Neuronal stem cell (in vitro differentiated cells): ENCODE data around the gene CENPQ.
"Not testable (repeated sequence)": the region's sequence is repeated elsewhere in the genome, so short reads cannot be mapped to it uniquely, and the experiment has no call there.

Source experiments
- DNase-seq: peaks from one replicate; pipeline ENCODE4 v3.0.0-alpha.2; 2013; ENCODE audit warnings: low spot score
- H2AFZ ChIP-seq: one replicate; pipeline ENCODE4 v1.6.1; 2013; ENCODE audit warnings: mild to moderate bottlenecking, low read length, inconsistent platforms
- H2AK5ac ChIP-seq: 2 replicates; pipeline ENCODE4 v1.6.1; 2013; ENCODE audit warnings: low read depth, mild to moderate bottlenecking, inconsistent platforms, low read length, moderate library complexity, mixed read lengths
- H2BK120ac ChIP-seq: 2 replicates; pipeline ENCODE4 v1.6.1; 2013; ENCODE audit warnings: low read depth, mild to moderate bottlenecking, inconsistent platforms, low read length, moderate library complexity, mixed read lengths
- H2BK12ac ChIP-seq: one replicate; pipeline ENCODE4 v1.6.1; 2013; ENCODE audit warnings: low read length, inconsistent platforms
- H2BK15ac ChIP-seq: 2 replicates; pipeline ENCODE4 v1.6.1; 2013; ENCODE audit warnings: mild to moderate bottlenecking, low read length, inconsistent platforms, mixed read lengths
- H2BK5ac ChIP-seq: one replicate; pipeline ENCODE4 v1.6.1; 2013; ENCODE audit warnings: inconsistent platforms, mild to moderate bottlenecking, low read length, moderate library complexity
- H3K14ac ChIP-seq: one replicate; pipeline ENCODE4 v1.6.1; 2013; ENCODE audit warnings: low read length, inconsistent platforms
- H3K18ac ChIP-seq: 2 replicates; pipeline ENCODE4 v1.6.1; 2013; ENCODE audit warnings: low read length, inconsistent platforms
- H3K23ac ChIP-seq: 2 replicates; pipeline ENCODE4 v1.6.1; 2013; ENCODE audit warnings: low read depth, mild to moderate bottlenecking, mixed read lengths, low read length, inconsistent platforms; ENCODE audit not compliant: poor library complexity
- H3K27ac ChIP-seq: replicated peaks from 3 replicates; pipeline ENCODE4 v1.5.1; 2013; ENCODE audit warnings: low read length, inconsistent platforms
- H3K27me3 ChIP-seq, 3 experiments: 2 replicates each; pipeline ENCODE4 v1.6.1; 2013; ENCODE audit warnings: low read length in 3 of 3, mild to moderate bottlenecking in 2 of 3, inconsistent platforms in 1 of 3, low read depth in 1 of 3, mixed read lengths in 1 of 3, moderate library complexity in 1 of 3; ENCODE audit not compliant: control insufficient read depth in 3 of 3, insufficient read depth in 3 of 3
- H3K36me3 ChIP-seq, 2 donors: replicated peaks in 1 of 2; 2 replicates each; pipeline ENCODE4 v1.6.1; 2013; ENCODE audit warnings: low read length in 2 of 2; ENCODE audit not compliant: control insufficient read depth in 2 of 2, insufficient read depth in 2 of 2
- H3K4ac ChIP-seq: 2 replicates; pipeline ENCODE4 v1.6.1; 2013; ENCODE audit warnings: inconsistent platforms, mild to moderate bottlenecking, low read length, moderate library complexity
- H3K4me1 ChIP-seq, 2 donors: 1 replicate in 1 of 2; 2 replicates in 1 of 2; pipeline ENCODE4 v1.6.1; 2013; ENCODE audit warnings: low read length in 2 of 2, low read depth in 1 of 2; ENCODE audit not compliant: control insufficient read depth in 2 of 2, insufficient read depth in 1 of 2
- H3K4me2 ChIP-seq: one replicate; pipeline ENCODE4 v1.6.1; 2013; ENCODE audit warnings: mild to moderate bottlenecking, low read length, inconsistent platforms; ENCODE audit not compliant: insufficient read depth, poor library complexity, severe bottlenecking
- H3K4me3 ChIP-seq, 2 donors: 2 replicates each; pipeline ENCODE4 v1.5.1; 2013; ENCODE audit warnings: low read length in 2 of 2, mild to moderate bottlenecking in 2 of 2, inconsistent platforms in 1 of 2, moderate library complexity in 1 of 2
- H3K79me1 ChIP-seq: one replicate; pipeline ENCODE4 v1.6.1; 2013; ENCODE audit warnings: low read depth, mild to moderate bottlenecking, inconsistent platforms, low read length, moderate library complexity
- H3K9ac ChIP-seq: one replicate; pipeline ENCODE4 v1.6.1; 2013; ENCODE audit warnings: mild to moderate bottlenecking, low read depth, low read length, inconsistent platforms; ENCODE audit not compliant: poor library complexity
- H3K9me3 ChIP-seq, 2 donors: replicated peaks in 1 of 2; 2 replicates each; pipeline versions ENCODE3 to v1.6.1; 2013; ENCODE audit warnings: low read length in 2 of 2, mild to moderate bottlenecking in 2 of 2, inconsistent platforms in 1 of 2, low read depth in 1 of 2, mixed read lengths in 1 of 2, moderate library complexity in 1 of 2; ENCODE audit not compliant: control insufficient read depth in 2 of 2, insufficient read depth in 1 of 2
- H4K8ac ChIP-seq: one replicate; pipeline ENCODE4 v1.6.1; 2013; ENCODE audit warnings: low read depth, mild to moderate bottlenecking, inconsistent platforms, low read length, moderate library complexity
- H4K91ac ChIP-seq: one replicate; pipeline ENCODE4 v1.6.1; 2013; ENCODE audit warnings: low read length, low read depth, mild to moderate bottlenecking, inconsistent platforms; ENCODE audit not compliant: poor library complexity
- WGBS, 2 donors: extraction: QIAGEN DNeasy Blood & Tissue Kit; methylation state at CpG; one replicate each; pipeline ENCODE4 v1.1.7; 2013; ENCODE audit warnings: missing lambda C conversion rate in 2 of 2, mixed read lengths in 1 of 2; ENCODE audit not compliant: insufficient read length in 2 of 2, insufficient replicate concordance in 1 of 2; ENCODE audit errors: extremely low coverage in 2 of 2; 5-methylcytosine and 5-hydroxymethylcytosine counted together

The CENPQ gene

DNA sequence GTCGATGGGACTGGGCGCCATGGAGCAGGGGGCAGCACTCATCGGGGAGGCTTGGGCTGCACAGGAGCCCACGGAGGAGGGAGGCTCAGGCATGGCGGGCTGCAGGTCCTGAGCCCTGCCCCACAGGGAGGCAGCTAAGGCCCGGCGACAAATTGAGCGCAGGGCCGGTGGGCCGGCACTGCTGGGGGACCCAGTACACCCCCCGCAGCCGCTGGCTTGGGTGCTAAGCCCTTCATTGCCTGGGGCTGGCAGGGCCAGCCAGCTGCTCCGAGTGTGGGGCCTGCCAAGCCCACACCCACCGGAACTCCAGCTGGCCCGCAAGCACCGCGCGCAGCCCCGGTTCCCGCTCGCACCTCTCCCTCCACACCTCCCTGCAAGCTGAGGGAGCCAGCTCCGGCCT is 18.7 kb downstream of the CENPQ start:
- not testable (repeated sequence) for H4K8ac ChIP-seq, H3K4me1 ChIP-seq, H3K27me3 ChIP-seq, H2BK120ac ChIP-seq, H3K4ac ChIP-seq, H2BK12ac ChIP-seq, H3K79me1 ChIP-seq, H2AK5ac ChIP-seq, H2BK15ac ChIP-seq, H3K4me2 ChIP-seq, H3K9me3 ChIP-seq, H3K14ac ChIP-seq, H3K4me3 ChIP-seq, H3K27ac ChIP-seq, H3K23ac ChIP-seq, H4K91ac ChIP-seq, H2BK5ac ChIP-seq, DNase-seq, H3K18ac ChIP-seq, H3K9ac ChIP-seq, H2AFZ ChIP-seq
- peaks cover 5 to 79% of the 10 kb centered on the region in 2 donors for H3K36me3 ChIP-seq
- WGBS, 2 donors: no CpG with 5 or more reads among the region's 22 CpGs

DNA sequence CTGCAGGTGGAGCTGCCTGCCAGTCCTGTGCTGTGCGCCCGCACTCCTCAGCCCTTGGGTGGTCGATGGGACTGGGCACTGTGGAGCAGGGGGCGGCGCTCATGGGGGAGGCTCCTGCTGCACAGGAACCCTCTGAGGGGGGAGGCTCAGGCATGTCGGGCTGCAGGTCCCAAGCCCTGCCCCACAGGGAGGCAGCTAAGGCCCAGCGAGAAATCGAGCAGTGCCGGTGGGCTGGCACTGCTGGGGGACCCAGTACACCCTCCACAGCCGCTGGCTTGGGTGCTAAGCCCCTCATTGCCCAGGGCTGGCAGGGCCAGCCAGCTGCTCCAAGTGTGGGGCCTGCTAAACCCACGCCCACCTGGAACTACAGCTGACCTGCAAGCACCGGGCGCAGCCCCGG is 20.2 kb downstream of the CENPQ start:
- peaks cover 5 to 83% of the 10 kb centered on the region in 2 donors for H3K36me3 ChIP-seq
- not testable (repeated sequence) for H3K14ac ChIP-seq, H2BK120ac ChIP-seq, H3K4ac ChIP-seq, H2BK12ac ChIP-seq, H3K27me3 ChIP-seq, H2AK5ac ChIP-seq, H4K91ac ChIP-seq, H2BK15ac ChIP-seq, H3K27ac ChIP-seq, H2BK5ac ChIP-seq, H3K9me3 ChIP-seq, H3K18ac ChIP-seq, H3K9ac ChIP-seq, H2AFZ ChIP-seq, H3K4me3 ChIP-seq, H3K4me2 ChIP-seq, H3K23ac ChIP-seq, DNase-seq, H3K4me1 ChIP-seq, H3K79me1 ChIP-seq, H4K8ac ChIP-seq
- WGBS, 2 donors: no CpG with 5 or more reads among the region's 14 CpGs

DNA sequence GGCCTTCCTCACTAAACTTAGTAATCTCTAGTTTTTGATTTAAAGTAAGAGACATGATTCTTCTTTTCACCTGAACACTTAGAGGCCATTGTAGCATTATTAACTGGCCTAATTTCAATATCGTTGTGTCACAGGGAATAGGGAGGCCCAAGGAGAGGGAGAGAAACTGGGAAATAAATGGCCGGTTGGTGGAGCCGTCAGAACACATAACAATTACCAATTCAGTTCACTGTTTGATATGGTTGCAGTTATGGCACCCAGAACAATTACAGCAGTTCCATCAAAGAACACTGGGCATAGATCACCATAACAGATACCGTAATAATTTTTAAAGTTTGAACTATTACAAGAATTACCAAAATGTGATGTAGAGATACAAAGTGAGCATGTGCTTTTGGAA is 27.5 kb downstream of the CENPQ start:
- WGBS, 2 donors: no CpG with 5 or more reads among the region's 4 CpGs
- H4K8ac ChIP-seq: no peak overlapping the region
- H2BK120ac ChIP-seq: no peak overlapping the region
- no peak overlapping the region for H3K18ac ChIP-seq
- no peak overlapping the region for H4K91ac ChIP-seq
- H3K27me3 ChIP-seq: no peaks in the 10 kb centered on the region
- no peaks in the 10 kb centered on the region for H3K9me3 ChIP-seq
- no peak overlapping the region for H3K23ac ChIP-seq
- no peak overlapping the region for H3K4ac ChIP-seq
- no peak overlapping the region for H2BK12ac ChIP-seq
- H3K27ac ChIP-seq: no peak overlapping the region
- peaks cover 3 to 78% of the 10 kb centered on the region in 2 donors for H3K36me3 ChIP-seq
- H3K4me2 ChIP-seq: no peak overlapping the region
- H3K14ac ChIP-seq: no peak overlapping the region
- H3K9ac ChIP-seq: no peak overlapping the region
- no peak overlapping the region for H2AK5ac ChIP-seq
- no peaks in the 10 kb centered on the region for H3K79me1 ChIP-seq
- no peak overlapping the region for H3K4me3 ChIP-seq
- no peak for DNase-seq
- H2BK15ac ChIP-seq: no peak overlapping the region
- no peak overlapping the region for H2AFZ ChIP-seq
- no peak overlapping the region for H2BK5ac ChIP-seq
- H3K4me1 ChIP-seq: no peaks in the 10 kb centered on the region

DNA sequence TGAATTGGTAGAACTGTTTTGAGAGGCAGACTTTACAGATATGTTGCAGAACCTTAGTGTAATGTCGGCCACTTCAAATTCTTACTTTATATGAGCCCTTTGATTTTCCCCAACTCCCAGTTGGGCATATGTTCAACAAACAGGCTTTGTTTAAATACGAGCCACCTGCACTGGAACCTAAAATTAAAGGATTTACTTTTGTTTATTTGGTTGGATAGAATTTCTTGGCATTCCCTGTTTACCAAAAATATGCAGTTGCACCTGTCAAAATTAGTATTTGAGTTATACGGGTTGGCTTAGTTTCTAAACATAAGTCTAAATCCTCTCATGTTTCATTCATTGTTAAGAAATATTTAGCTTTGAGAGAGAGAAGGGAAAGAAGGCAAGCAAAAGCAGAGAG is 34.1 kb downstream of the CENPQ start:
- no peak for DNase-seq
- H3K23ac ChIP-seq: no peak overlapping the region

More for the DNA sequence above, 34.1 kb downstream of the CENPQ start:
- no peak overlapping the region for H2AFZ ChIP-seq
- H2BK12ac ChIP-seq: no peak overlapping the region
- no peak overlapping the region for H3K14ac ChIP-seq
- H4K8ac ChIP-seq: no peak overlapping the region
- WGBS, 2 donors: no CpG with 5 or more reads among the region's 3 CpGs
- H3K36me3 ChIP-seq: peaks cover 0 to 16% of the 10 kb centered on the region in 2 donors
- no peak overlapping the region for H3K18ac ChIP-seq
- H3K27me3 ChIP-seq: no peaks in the 10 kb centered on the region
- H3K9ac ChIP-seq: no peak overlapping the region
- no peak overlapping the region for H2BK5ac ChIP-seq
- H3K27ac ChIP-seq: no peak overlapping the region
- H3K4me2 ChIP-seq: no peak overlapping the region
- no peak overlapping the region for H3K4me3 ChIP-seq
- H2AK5ac ChIP-seq: no peak overlapping the region
- H3K4ac ChIP-seq: no peak overlapping the region
- no peak overlapping the region for H2BK120ac ChIP-seq
- no peaks in the 10 kb centered on the region for H3K9me3 ChIP-seq
- H3K4me1 ChIP-seq: no peaks in the 10 kb centered on the region
- no peak overlapping the region for H2BK15ac ChIP-seq
- H4K91ac ChIP-seq: no peak overlapping the region
- no peaks in the 10 kb centered on the region for H3K79me1 ChIP-seq
